Medulla oblongata (tissue), 1 donor: Measurements from ENCODE around the gene CD101.

Source experiments
- DNase-seq: peaks from one replicate; pipeline ENCODE4 v3.0.0-alpha.2; 2015; ENCODE audit errors: extremely low spot score

Gene CD101

GRCh38 chr1:117015724-117016123, 14.2 kb downstream of the CD101 start:
- no peak for DNase-seq

- no peak for DNase-seq
Measured at GRCh38 chr1:117017062-117017461, 15.5 kb downstream of the CD101 start.

- DNase-seq, result no peak
Measured at GRCh38 chr1:117017648-117018047, 16.1 kb downstream of the CD101 start.

GRCh38 chr1:117020526-117021156, 19.1 kb downstream of the CD101 start:
- DNase-seq, result peak; percentile 70

GRCh38 chr1:117022114-117022513, 20.6 kb downstream of the CD101 start:
- no peak for DNase-seq

GRCh38 chr1:117025568-117025967, 24.0 kb downstream of the CD101 start:
- DNase-seq, result no peak

- no peak for DNase-seq
Measured at GRCh38 chr1:117026361-117026760, 24.8 kb downstream of the CD101 start.

- DNase-seq, result no peak
Measured at GRCh38 chr1:117029685-117030084, 28.1 kb downstream of the CD101 start.

GRCh38 chr1:117030271-117030877, 28.8 kb downstream of the CD101 start:
- no peak for DNase-seq

- no peak for DNase-seq
Measured at GRCh38 chr1:117032266-117032665, 30.7 kb downstream of the CD101 start.

- no peak for DNase-seq
Measured at GRCh38 chr1:117032681-117033539, 31.4 kb downstream of the CD101 start.

- no peak for DNase-seq
Measured at GRCh38 chr1:117033772-117034171, 32.2 kb downstream of the CD101 start.

- no peak for DNase-seq
Measured at GRCh38 chr1:117034791-117035290, 33.3 kb downstream of the CD101 start.

GRCh38 chr1:117036018-117036461, 34.5 kb downstream of the CD101 start:
- DNase-seq, result no peak

GRCh38 chr1:117037802-117038201, 36.2 kb downstream of the CD101 start:
- no peak for DNase-seq

- no peak for DNase-seq
Measured at GRCh38 chr1:117038236-117038635, 36.7 kb downstream of the CD101 start.

GRCh38 chr1:117044217-117044616, 42.7 kb downstream of the CD101 start:
- no peak for DNase-seq

GRCh38 chr1:117045644-117046043, 44.1 kb downstream of the CD101 start:
- DNase-seq, result no peak

- DNase-seq, result no peak
Measured at GRCh38 chr1:117046781-117047180, 45.2 kb downstream of the CD101 start.

GRCh38 chr1:117047271-117047670, 45.7 kb downstream of the CD101 start:
- no peak for DNase-seq

GRCh38 chr1:117049857-117050256, 48.3 kb downstream of the CD101 start:
- peak; percentile 61 for DNase-seq

GRCh38 chr1:117051224-117052064, 49.9 kb downstream of the CD101 start:
- DNase-seq, result peak; percentile 23
